ENCODE data around the gene RNU6-7. TPM values are rescaled to one million over a fixed set of nuclear protein-coding genes. Genes with fewer than 3 reads are reported as not detected.
A peak's percentile ranks its signal among the peaks of the same experiment; 100 is the strongest.

RNU6-7 gene
- total and polyA plus RNA-seq, 10 of the 15 experiments (the other 5 are each of a cell fraction or from before 2014, with no cell fraction given): not detected

- no peak for DNase-seq (ENCODE audit: low read depth, low spot score)
- no peak for FAIRE-seq
- Histone ChIP-seq H3K27ac (ENCODE audit: control insufficient read depth, insufficient read depth) (no peak overlapping the region), H3K4me3 (no peak overlapping the region), H3K9ac (ENCODE audit: control insufficient read depth, insufficient read depth, low read length) (no peak overlapping the region), H3K36me3 (ENCODE audit: control insufficient read depth in 2 of 2, insufficient read depth in 2 of 2, low read length in 1 of 2) (no peaks in the 10 kb centered on the region), H3K79me2 (ENCODE audit: control insufficient read depth, insufficient read depth, low read length) (no peaks in the 10 kb centered on the region), H2AFZ (ENCODE audit: control insufficient read depth, low read depth, low read length) (no peak overlapping the region), H3K4me1 (ENCODE audit: control insufficient read depth, insufficient read depth, low read length) (no peaks in the 10 kb centered on the region; the same call in 1 of the 2 replicates), H4K20me1 (ENCODE audit: control insufficient read depth, insufficient read depth) (no peaks in the 10 kb centered on the region), H3K4me2 (ENCODE audit: control insufficient read depth, insufficient read depth) (no peak overlapping the region; the same call in 1 of the 2 replicates), H3K27me3 (replicated peaks in 1 of 2; ENCODE audit: control insufficient read depth in 2 of 2, insufficient read depth in 2 of 2, low read length in 1 of 2) (no peaks in the 10 kb centered on the region), H3K9me3 (replicated peaks; ENCODE audit: control insufficient read depth, insufficient read depth, low read length) (no peaks in the 10 kb centered on the region)
- ATAC-seq: peak; percentile 83
- TF ChIP-seq IKZF2 (IDR thresholded peaks at IDR 0.05) (peak; percentile 27 to 32; a peak in 2 of 4 replicates), YBX1 (IDR thresholded peaks at IDR 0.05) (no peak), IKZF1 (conservative IDR thresholded peaks at IDR 0.05) (0 out of 2 replicates have a peak, but pooled peaks have one; percentile 19), MTA2 (IDR thresholded peaks at IDR 0.05; ENCODE audit: low read depth) (0 out of 2 replicates have a peak, but pooled peaks have one; percentile 20), ESRRA (IDR thresholded peaks at IDR 0.05; ENCODE audit: low read length) (no peak), SPI1 (IDR thresholded peaks at IDR 0.05; ENCODE audit: borderline replicate concordance, insufficient read depth, low read depth, low read length) (peak; percentile 47; the same call in 1 of the 2 replicates)
- ChIA-PET RAD21 (ENCODE audit: unreplicated experiment) (no interaction called here), SMC1A (ENCODE audit: uncharacterized antibody, unreplicated experiment) (interaction anchor here (0.7 kb wide), 1 partner anchor 34 kb away, joined by 4 read pairs; no protein-coding TSS in a partner anchor), CTCF (no interaction called here), POLR2A (no interaction called here)
- WGBS (ENCODE audit: insufficient coverage, insufficient replicate concordance, low lambda C conversion rate, missing lambda C conversion rate): 2% methylated on average over 2 of the region's 2 CpGs
- intact Hi-C loops (cut with micrococcal nuclease; ENCODE audit: unreplicated experiment): no loop called here
- BruUV-seq (replicated peaks): no TSS peak
- in situ Hi-C loops (cut with MboI): no loop called here
These were observed 35.8 kb upstream of the RNU6-7 start for GRCh38 chr14:32166029-32166428.

- H4K20me1 ChIP-seq (ENCODE audit: control insufficient read depth, insufficient read depth): no peaks in the 10 kb centered on the region
- no peaks in the 10 kb centered on the region for H3K9me3 ChIP-seq (replicated peaks; ENCODE audit: control insufficient read depth, insufficient read depth, low read length)
- no peak overlapping the region for H3K9ac ChIP-seq (ENCODE audit: control insufficient read depth, insufficient read depth, low read length)
- no peaks in the 10 kb centered on the region; the same call in 1 of the 2 replicates for H3K4me1 ChIP-seq (ENCODE audit: control insufficient read depth, insufficient read depth, low read length)
- no peak overlapping the region for H2AFZ ChIP-seq (ENCODE audit: control insufficient read depth, low read depth, low read length)
- no peak overlapping the region for H3K27ac ChIP-seq (ENCODE audit: control insufficient read depth, insufficient read depth)
- H3K36me3 ChIP-seq (ENCODE audit: control insufficient read depth in 2 of 2, insufficient read depth in 2 of 2, low read length in 1 of 2): no peaks in the 10 kb centered on the region
- ATAC-seq (no peak), FAIRE-seq (no peak), DNase-seq (ENCODE audit: low read depth, low spot score) (no peak)
- RAD21 ChIA-PET (ENCODE audit: unreplicated experiment): no interaction called here
- WGBS (ENCODE audit: insufficient coverage, insufficient replicate concordance, low lambda C conversion rate, missing lambda C conversion rate): 0% methylated on average over 1 of the region's 1 CpG
- no peak overlapping the region for H3K4me2 ChIP-seq (ENCODE audit: control insufficient read depth, insufficient read depth)
- SMC1A ChIA-PET (ENCODE audit: uncharacterized antibody, unreplicated experiment): interaction anchor here (0.6 kb wide), 1 partner anchor 43 kb away, joined by 3 read pairs; no protein-coding TSS in a partner anchor
- in situ Hi-C loops (cut with MboI): no loop called here
- intact Hi-C loops (cut with micrococcal nuclease; ENCODE audit: unreplicated experiment): no loop called here
- no TSS peak for BruUV-seq (replicated peaks)
- no peak overlapping the region for H3K4me3 ChIP-seq
- POLR2A ChIA-PET: interaction anchor here (0.9 kb wide), 1 partner anchor 13 kb away, joined by 3 read pairs; no protein-coding TSS in a partner anchor
- no peaks in the 10 kb centered on the region for H3K79me2 ChIP-seq (ENCODE audit: control insufficient read depth, insufficient read depth, low read length)
- H3K27me3 ChIP-seq (replicated peaks in 1 of 2; ENCODE audit: control insufficient read depth in 2 of 2, insufficient read depth in 2 of 2, low read length in 1 of 2): no peaks in the 10 kb centered on the region
- CTCF ChIA-PET: no interaction called here
- TF ChIP-seq RAD21 (IDR thresholded peaks at IDR 0.05; ENCODE audit: insufficient read depth, low read depth, low read length) (no peak), ZSCAN29 (IDR thresholded peaks at IDR 0.05) (no peak), POLR2AphosphoS5 (IDR thresholded peaks at IDR 0.05; ENCODE audit: low read length) (no peak), BACH1 (IDR thresholded peaks at IDR 0.05; ENCODE audit: borderline replicate concordance) (no peak), MEF2A (IDR thresholded peaks at IDR 0.05; ENCODE audit: insufficient read depth, low read depth, low read length) (no peak), MLLT1 (IDR thresholded peaks at IDR 0.05) (no peak), NKRF (conservative IDR thresholded peaks at IDR 0.05) (no peak), ZNF217 (IDR thresholded peaks at IDR 0.05) (no peak)
These were observed 34.9 kb upstream of the RNU6-7 start for GRCh38 chr14:32166924-32167323.

Data from GM12878 (cell line).